GM23248 (cell line): Measurements from ENCODE around the gene FAM167B. TPM values are rescaled to one million over a fixed set of nuclear protein-coding genes. Genes with fewer than 3 reads are reported as not detected.

Experiments used
- DNase-seq: peaks from one replicate; pipeline ENCODE4 v3.0.0-alpha.2; 2015
- H2AFZ ChIP-seq: fragments of 200-600 bp; sonication (generic); 2 replicates; pipeline ENCODE4 v1.6.1; 2016; ENCODE audit warnings: antibody characterized with exemption
- H3F3A ChIP-seq: fragments of 200-600 bp; sonication (generic); 2 replicates; pipeline ENCODE4 v1.6.1; 2016; ENCODE audit warnings: mild to moderate bottlenecking, antibody characterized with exemption, mixed run types; ENCODE audit not compliant: insufficient read depth
- H3K27ac ChIP-seq: fragments of 200-600 bp; sonication (generic); 2 replicates; pipeline ENCODE4 v1.5.1; 2016; ENCODE audit warnings: mild to moderate bottlenecking
- H3K27me3 ChIP-seq: fragments of 200-600 bp; sonication (generic); replicated peaks from 2 replicates; pipeline ENCODE4 v1.6.1; 2016; ENCODE audit warnings: mild to moderate bottlenecking; ENCODE audit not compliant: insufficient read depth
- H3K36me3 ChIP-seq: fragments of 200-600 bp; sonication (generic); 2 replicates; pipeline ENCODE4 v1.6.1; 2016; ENCODE audit warnings: low read depth, mild to moderate bottlenecking
- H3K4me1 ChIP-seq: fragments of 200-600 bp; sonication (generic); 2 replicates; pipeline ENCODE4 v1.6.1; 2016; ENCODE audit warnings: mild to moderate bottlenecking; ENCODE audit not compliant: insufficient read depth
- H3K4me2 ChIP-seq: fragments of 200-600 bp; sonication (generic); one replicate; pipeline ENCODE4 v1.6.1; 2016; ENCODE audit warnings: mild to moderate bottlenecking; ENCODE audit not compliant: unreplicated experiment
- H3K4me3 ChIP-seq: fragments of 200-600 bp; sonication (generic); 2 replicates; pipeline ENCODE4 v1.5.1; 2016; ENCODE audit warnings: mild to moderate bottlenecking
- H3K79me2 ChIP-seq: fragments of 200-600 bp; sonication (generic); 2 replicates; pipeline ENCODE4 v1.6.1; 2016; ENCODE audit warnings: mild to moderate bottlenecking; ENCODE audit not compliant: insufficient read depth
- H3K9ac ChIP-seq: fragments of 200-600 bp; sonication (generic); 2 replicates; pipeline ENCODE4 v1.6.1; 2016; ENCODE audit warnings: mild to moderate bottlenecking
- H3K9me2 ChIP-seq: fragments of 200-600 bp; sonication (generic); 2 replicates; pipeline ENCODE4 v1.6.1; 2016; ENCODE audit warnings: mixed run types, mild to moderate bottlenecking, moderate library complexity; ENCODE audit not compliant: insufficient read depth
- H3K9me3 ChIP-seq: fragments of 200-600 bp; sonication (generic); one replicate; pipeline ENCODE4 v1.6.1; 2017; ENCODE audit warnings: low read depth
- H4K20me1 ChIP-seq: fragments of 200-600 bp; sonication (generic); 2 replicates; pipeline ENCODE4 v1.6.0; 2016; ENCODE audit not compliant: insufficient read depth
- EZH2 ChIP-seq: fragments of 200-600 bp; sonication (generic); IDR thresholded peaks from 2 replicates; pipeline ENCODE4 v1.6.1; 2018; ENCODE audit warnings: antibody characterized with exemption, mild to moderate bottlenecking; ENCODE audit not compliant: insufficient read depth, poor library complexity, severe bottlenecking
- EZH2phosphoT487 ChIP-seq: fragments of 200-600 bp; sonication (generic); IDR thresholded peaks from 2 replicates; pipeline ENCODE4 v1.6.1; 2018; ENCODE audit warnings: antibody characterized with exemption, moderate library complexity, mild to moderate bottlenecking, low read depth; ENCODE audit not compliant: insufficient read depth
- WGBS, 2 experiments: methylation state at CpG; one replicate each; pipeline ENCODE4 v1.1.6; 2015 to 2017; ENCODE audit warnings: low lambda C conversion rate in 2 of 2, low coverage in 1 of 2; ENCODE audit errors: missing lambda C conversion rate in 2 of 2; 5-methylcytosine and 5-hydroxymethylcytosine counted together
- in situ Hi-C: fragments of 300-500 bp; cut with MboI; formaldehyde crosslinking; loops from 2 replicates; pipeline ENCODE4 v1.15.0; 2020
- polyA plus RNA-seq: library from polyadenylated mRNA; unstranded; fragments of >200 nt; fragmentation: Nextera tagmentation; extraction: Ambion mirVana; gene quantifications from 2 replicates; pipeline ENCODE4 v1.2.1, GENCODE V29; 2016
- total RNA-seq: library from RNA; depleted of rRNA; stranded (reverse); fragments of >200 nt; shearing (Covaris generic); gene quantifications from 2 replicates; pipeline ENCODE4 v1.2.3, GENCODE V29; 2014

The FAM167B gene
- total and polyA plus RNA-seq, 2 experiments from 2014 or later, result 3.0 to 5.0 TPM

- H4K20me1 ChIP-seq, result no peaks in the 10 kb centered on the region
- in situ Hi-C loops, result no loop called here
- WGBS, 2 experiments, result 84 to 90% methylated on average over 19 to 20 of the region's 20 CpGs
- peaks cover 34% of the 10 kb centered on the region for H3F3A ChIP-seq
- no peak overlapping the region; the same call in 1 of the 2 replicates for H3K9ac ChIP-seq
- no peak for DNase-seq
- H3K4me1 ChIP-seq, result peaks cover 20% of the 10 kb centered on the region
- H3K27ac ChIP-seq, result no peak overlapping the region
- H3K27me3 ChIP-seq, result no peaks in the 10 kb centered on the region
- H3K79me2 ChIP-seq, result no peaks in the 10 kb centered on the region
- H3K36me3 ChIP-seq, result no peaks in the 10 kb centered on the region
- peak overlapping the region; percentile 73; the same call in 1 of the 2 replicates for H3K4me3 ChIP-seq
- no peak overlapping the region for H2AFZ ChIP-seq
- TF ChIP-seq EZH2phosphoT487 (no peak), EZH2 (no peak)
- no peaks in the 10 kb centered on the region for H3K9me2 ChIP-seq
- H3K4me2 ChIP-seq, result no peak overlapping the region
- no peaks in the 10 kb centered on the region for H3K9me3 ChIP-seq
Measured at GRCh38 chr1:32239790-32240139, 7.3 kb upstream of the FAM167B start.

- peak overlapping the region; percentile 91 for H3K4me2 ChIP-seq
- H2AFZ ChIP-seq, result peak overlapping the region; percentile 76
- 8 to 10% methylated on average over 52 to 55 of the region's 62 CpGs for WGBS, 2 experiments
- H4K20me1 ChIP-seq, result no peaks in the 10 kb centered on the region
- peak overlapping the region; percentile 81 for H3K9ac ChIP-seq
- H3K9me3 ChIP-seq, result no peaks in the 10 kb centered on the region
- no peaks in the 10 kb centered on the region for H3K27me3 ChIP-seq
- peak overlapping the region; percentile 57 for H3K27ac ChIP-seq
- peaks cover 28% of the 10 kb centered on the region for H3F3A ChIP-seq
- peak overlapping the region; percentile 73 for H3K4me3 ChIP-seq
- in situ Hi-C loops, result no loop called here
- H3K4me1 ChIP-seq, result peaks cover 17% of the 10 kb centered on the region
- no peaks in the 10 kb centered on the region for H3K9me2 ChIP-seq
- no peaks in the 10 kb centered on the region for H3K79me2 ChIP-seq
- DNase-seq, result peak; percentile 78
- TF ChIP-seq EZH2phosphoT487 (no peak), EZH2 (no peak)
- H3K36me3 ChIP-seq, result no peaks in the 10 kb centered on the region
Measured at GRCh38 chr1:32240140-32240951, 6.7 kb upstream of the FAM167B start.

GRCh38 chr1:32241001-32241763, 5.8 kb upstream of the FAM167B start:
- in situ Hi-C loops, result no loop called here

GRCh38 chr1:32242341-32242851, 4.6 kb upstream of the FAM167B start:
- Histone ChIP-seq H2AFZ (no peak overlapping the region), H3K27me3 (no peaks in the 10 kb centered on the region), H3K9me3 (no peaks in the 10 kb centered on the region), H3K9ac (no peak overlapping the region), H3F3A (peaks cover 17% of the 10 kb centered on the region; the same call in 1 of the 2 replicates), H3K4me1 (peaks cover 20% of the 10 kb centered on the region), H3K4me3 (no peak overlapping the region), H3K9me2 (no peaks in the 10 kb centered on the region), H3K27ac (no peak overlapping the region), H3K79me2 (no peaks in the 10 kb centered on the region), H3K4me2 (peak overlapping the region; percentile 32), H3K36me3 (no peaks in the 10 kb centered on the region), H4K20me1 (no peaks in the 10 kb centered on the region)
- peak; percentile 32 for DNase-seq
- no peak for TF ChIP-seq EZH2phosphoT487
- TF ChIP-seq EZH2, result no peak
- in situ Hi-C loops, result no loop called here
- WGBS, 2 experiments, result 41 to 44% methylated on average over 7 of the region's 7 CpGs

More at GRCh38 chr1:32241001-32241763, 5.8 kb upstream of the FAM167B start:
- Histone ChIP-seq H3K4me3 (peak overlapping the region; percentile 73), H3K9me3 (no peaks in the 10 kb centered on the region), H3K27me3 (no peaks in the 10 kb centered on the region), H3K36me3 (no peaks in the 10 kb centered on the region), H2AFZ (peak overlapping the region; percentile 76), H3F3A (peaks cover 22% of the 10 kb centered on the region), H3K27ac (peak overlapping the region; percentile 57), H3K4me1 (peaks cover 16% of the 10 kb centered on the region), H3K9ac (peak overlapping the region; percentile 81), H3K9me2 (no peaks in the 10 kb centered on the region), H3K4me2 (peak overlapping the region; percentile 91), H4K20me1 (no peaks in the 10 kb centered on the region), H3K79me2 (no peaks in the 10 kb centered on the region)
- no peak for TF ChIP-seq EZH2
- TF ChIP-seq EZH2phosphoT487, result no peak
- peak; percentile 84 for DNase-seq
- WGBS, 2 experiments, result 1% methylated on average over 50 to 55 of the region's 55 CpGs
